Neural cell (in vitro differentiated cells): ENCODE results near the gene CD200. TPM values are rescaled to one million over a fixed set of nuclear protein-coding genes. Genes with fewer than 3 reads are reported as not detected.

Experiments
- H2AFZ ChIP-seq: fragments of 200-600, 300-800 bp; sonication (generic), shearing (Covaris generic); 2 replicates; pipeline ENCODE4 v1.6.0; 2014; ENCODE audit warnings: low read depth, mild to moderate bottlenecking, antibody characterized with exemption, low read length, moderate library complexity
- H3F3A ChIP-seq: fragments of 200-600 bp; shearing (Covaris generic); 2 replicates; pipeline ENCODE4 v1.6.1; 2016; ENCODE audit warnings: mild to moderate bottlenecking, moderate library complexity, mixed read lengths, antibody characterized with exemption, low read length; ENCODE audit not compliant: insufficient read depth, poor library complexity, severe bottlenecking
- H3K27ac ChIP-seq: fragments of 200-600, 300-800 bp; sonication (generic), shearing (Covaris generic); 2 replicates; pipeline ENCODE4 v1.5.1; 2014; ENCODE audit warnings: mild to moderate bottlenecking, low read length, moderate library complexity
- H3K27me3 ChIP-seq: fragments of 300-800, 200-600 bp; sonication (generic), shearing (Covaris generic); 2 replicates; pipeline ENCODE4 v1.6.0; 2014; ENCODE audit warnings: mild to moderate bottlenecking, low read depth, low read length, moderate library complexity; ENCODE audit not compliant: insufficient read depth
- H3K36me3 ChIP-seq: fragments of 300-800, 200-600 bp; sonication (generic), shearing (Covaris generic); 2 replicates; pipeline ENCODE4 v1.5.1; 2014; ENCODE audit warnings: mild to moderate bottlenecking, antibody characterized with exemption, low read length, moderate library complexity; ENCODE audit not compliant: insufficient read depth
- H3K4me2 ChIP-seq: fragments of 300-800, 200-600 bp; sonication (generic), shearing (Covaris generic); 2 replicates; pipeline ENCODE4 v1.6.0; 2014; ENCODE audit warnings: mild to moderate bottlenecking, low read length
- H3K4me3 ChIP-seq: fragments of 300-800, 200-600 bp; sonication (generic), shearing (Covaris generic); 2 replicates; pipeline ENCODE4 v1.5.1; 2014; ENCODE audit warnings: mild to moderate bottlenecking, low read length, moderate library complexity
- H3K79me2 ChIP-seq: fragments of 200-600 bp; shearing (Covaris generic); replicated peaks from 2 replicates; pipeline ENCODE4 v1.6.0; 2014; ENCODE audit warnings: mild to moderate bottlenecking, low read length, moderate library complexity; ENCODE audit not compliant: insufficient read depth
- H3K9ac ChIP-seq: fragments of 300-800, 200-600 bp; sonication (generic), shearing (Covaris generic); 2 replicates; pipeline ENCODE4 v1.6.1; 2016; ENCODE audit warnings: mild to moderate bottlenecking, low read length, mixed read lengths
- H3K9me2 ChIP-seq: fragments of 200-600 bp; shearing (Covaris generic); 2 replicates; pipeline ENCODE4 v1.6.1; 2016; ENCODE audit warnings: mild to moderate bottlenecking, low read length, mixed read lengths; ENCODE audit not compliant: insufficient read depth
- H3K9me3 ChIP-seq: fragments of 200-600, 300-800 bp; sonication (generic), shearing (Covaris generic); 2 replicates; pipeline ENCODE4 v1.6.1; 2016; ENCODE audit warnings: mild to moderate bottlenecking, mixed run types, low read length, moderate library complexity, mixed read lengths
- H4K20me1 ChIP-seq: fragments of 200-600 bp; shearing (Covaris generic); 2 replicates; pipeline ENCODE4 v1.6.1; 2016; ENCODE audit warnings: mild to moderate bottlenecking, mixed run types; ENCODE audit not compliant: insufficient read depth
- EP300 ChIP-seq: fragments of 450-650 bp; conservative IDR thresholded peaks from 2 replicates; pipeline ENCODE4 v1.6.1; 2014; ENCODE audit warnings: antibody characterized with exemption, mild to moderate bottlenecking, moderate library complexity; ENCODE audit not compliant: poor library complexity, severe bottlenecking
- EZH2 ChIP-seq: fragments of 200-600, 300-800 bp; shearing (Covaris generic), sonication (generic); IDR thresholded peaks from 2 replicates; pipeline ENCODE4 v1.6.1; 2014; ENCODE audit warnings: antibody characterized with exemption, low read length, borderline replicate concordance, mild to moderate bottlenecking; ENCODE audit not compliant: insufficient read depth, poor library complexity, severe bottlenecking
- MXI1 ChIP-seq: fragments of 450-650 bp; conservative IDR thresholded peaks from 2 replicates; pipeline ENCODE4 v1.6.1; 2014; ENCODE audit warnings: antibody characterized with exemption, mild to moderate bottlenecking; ENCODE audit not compliant: poor library complexity, severe bottlenecking
- POLR2AphosphoS5 ChIP-seq: IDR thresholded peaks from 2 replicates; pipeline ENCODE4 v1.6.1; 2012
- RAD21 ChIP-seq: fragments of 450-650 bp; conservative IDR thresholded peaks from 2 replicates; pipeline ENCODE4 v1.6.1; 2014; ENCODE audit warnings: antibody characterized with exemption, mild to moderate bottlenecking, moderate library complexity
- SMC3 ChIP-seq: fragments of 450-650 bp; conservative IDR thresholded peaks from 2 replicates; pipeline ENCODE4 v1.6.1; 2014; ENCODE audit warnings: antibody characterized with exemption, mild to moderate bottlenecking, moderate library complexity; ENCODE audit not compliant: poor library complexity
- polyA plus RNA-seq: library from polyadenylated mRNA; depleted of rRNA; stranded (reverse); fragments of >200 nt; gene quantifications from 2 replicates; pipeline ENCODE4 v1.2.3, GENCODE V29; 2014
- TF ChIP-seq, protein P1 (sequence below): fragments of 450-650 bp; IDR thresholded peaks from 2 replicates; pipeline ENCODE4 v1.5.1; 2014; ENCODE audit warnings: antibody characterized with exemption, mild to moderate bottlenecking, moderate library complexity; ENCODE audit not compliant: poor library complexity, severe bottlenecking
- TF ChIP-seq, protein P2 (sequence below): IDR thresholded peaks from 2 replicates; pipeline ENCODE4 v1.6.1; 2012; ENCODE audit warnings: borderline replicate concordance

The CD200 gene
- polyA plus RNA-seq, 1 donor from 2014 or later = 174 TPM

DNA sequence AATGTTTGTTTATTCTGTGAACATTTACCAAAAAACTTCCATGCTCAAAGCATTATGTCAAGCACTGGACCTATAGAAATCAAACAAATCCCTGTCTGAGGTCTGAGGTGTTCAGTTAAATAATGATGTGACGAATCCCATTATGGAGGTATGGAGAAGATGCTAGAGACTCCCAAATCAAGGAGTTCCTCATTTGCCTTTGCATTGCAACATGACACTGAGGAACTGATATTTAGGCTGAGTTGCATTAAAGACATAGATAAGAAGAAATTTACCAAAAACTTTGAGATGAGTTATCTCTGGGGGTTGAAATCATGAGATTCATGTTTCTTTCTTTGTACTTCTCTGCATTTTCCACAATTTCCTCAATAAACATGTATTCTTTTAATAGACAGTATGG is 16.0 kb downstream of the CD200 start:
- no peaks in the 10 kb centered on the region for H4K20me1 ChIP-seq
- H3K27ac ChIP-seq = no peak overlapping the region
- H3K4me2 ChIP-seq = no peak overlapping the region
- H3K9ac ChIP-seq = no peak overlapping the region
- no peaks in the 10 kb centered on the region for H3K9me2 ChIP-seq
- H3K36me3 ChIP-seq = peaks cover 50% of the 10 kb centered on the region
- no peak overlapping the region for H2AFZ ChIP-seq
- no peaks in the 10 kb centered on the region for H3K27me3 ChIP-seq
- H3F3A ChIP-seq = no peaks in the 10 kb centered on the region
- no peaks in the 10 kb centered on the region for H3K9me3 ChIP-seq
- no peak overlapping the region for H3K4me3 ChIP-seq
- no peak for TF ChIP-seq POLR2AphosphoS5
- TF ChIP-seq MXI1 = no peak
- no peak for TF ChIP-seq SMC3
- TF ChIP-seq EZH2 = no peak
- TF ChIP-seq EP300 = no peak
- TF ChIP-seq, protein P1, sequence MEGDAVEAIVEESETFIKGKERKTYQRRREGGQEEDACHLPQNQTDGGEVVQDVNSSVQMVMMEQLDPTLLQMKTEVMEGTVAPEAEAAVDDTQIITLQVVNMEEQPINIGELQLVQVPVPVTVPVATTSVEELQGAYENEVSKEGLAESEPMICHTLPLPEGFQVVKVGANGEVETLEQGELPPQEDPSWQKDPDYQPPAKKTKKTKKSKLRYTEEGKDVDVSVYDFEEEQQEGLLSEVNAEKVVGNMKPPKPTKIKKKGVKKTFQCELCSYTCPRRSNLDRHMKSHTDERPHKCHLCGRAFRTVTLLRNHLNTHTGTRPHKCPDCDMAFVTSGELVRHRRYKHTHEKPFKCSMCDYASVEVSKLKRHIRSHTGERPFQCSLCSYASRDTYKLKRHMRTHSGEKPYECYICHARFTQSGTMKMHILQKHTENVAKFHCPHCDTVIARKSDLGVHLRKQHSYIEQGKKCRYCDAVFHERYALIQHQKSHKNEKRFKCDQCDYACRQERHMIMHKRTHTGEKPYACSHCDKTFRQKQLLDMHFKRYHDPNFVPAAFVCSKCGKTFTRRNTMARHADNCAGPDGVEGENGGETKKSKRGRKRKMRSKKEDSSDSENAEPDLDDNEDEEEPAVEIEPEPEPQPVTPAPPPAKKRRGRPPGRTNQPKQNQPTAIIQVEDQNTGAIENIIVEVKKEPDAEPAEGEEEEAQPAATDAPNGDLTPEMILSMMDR = no peak
- H3K79me2 ChIP-seq = peaks cover 44% of the 10 kb centered on the region

DNA sequence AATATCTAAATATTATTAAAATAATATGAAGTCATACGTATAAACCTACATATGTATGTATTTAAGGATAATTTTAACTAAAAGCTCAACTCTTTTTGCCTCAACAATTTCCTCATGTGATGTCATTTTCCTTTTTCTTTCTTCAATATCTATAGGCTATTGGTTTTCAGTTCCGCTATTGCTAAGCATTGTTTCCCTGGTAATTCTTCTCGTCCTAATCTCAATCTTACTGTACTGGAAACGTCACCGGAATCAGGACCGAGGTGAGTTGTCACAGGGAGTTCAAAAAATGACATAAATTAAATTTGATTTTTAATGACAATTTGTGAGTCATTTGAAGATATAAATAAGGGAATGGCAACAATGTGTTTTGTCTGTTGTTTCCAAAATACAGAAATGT is 16.6 kb downstream of the CD200 start:
- Histone ChIP-seq H3K9ac (no peak overlapping the region), H3F3A (no peaks in the 10 kb centered on the region), H3K27me3 (no peaks in the 10 kb centered on the region), H3K4me3 (no peak overlapping the region), H3K4me2 (no peak overlapping the region), H4K20me1 (no peaks in the 10 kb centered on the region), H3K27ac (no peak overlapping the region), H2AFZ (no peak overlapping the region), H3K9me3 (no peaks in the 10 kb centered on the region), H3K36me3 (peaks cover 48% of the 10 kb centered on the region), H3K79me2 (peaks cover 38% of the 10 kb centered on the region), H3K9me2 (no peaks in the 10 kb centered on the region)
- TF ChIP-seq POLR2AphosphoS5 = no peak
- no peak for TF ChIP-seq EP300
- TF ChIP-seq, protein P2, sequence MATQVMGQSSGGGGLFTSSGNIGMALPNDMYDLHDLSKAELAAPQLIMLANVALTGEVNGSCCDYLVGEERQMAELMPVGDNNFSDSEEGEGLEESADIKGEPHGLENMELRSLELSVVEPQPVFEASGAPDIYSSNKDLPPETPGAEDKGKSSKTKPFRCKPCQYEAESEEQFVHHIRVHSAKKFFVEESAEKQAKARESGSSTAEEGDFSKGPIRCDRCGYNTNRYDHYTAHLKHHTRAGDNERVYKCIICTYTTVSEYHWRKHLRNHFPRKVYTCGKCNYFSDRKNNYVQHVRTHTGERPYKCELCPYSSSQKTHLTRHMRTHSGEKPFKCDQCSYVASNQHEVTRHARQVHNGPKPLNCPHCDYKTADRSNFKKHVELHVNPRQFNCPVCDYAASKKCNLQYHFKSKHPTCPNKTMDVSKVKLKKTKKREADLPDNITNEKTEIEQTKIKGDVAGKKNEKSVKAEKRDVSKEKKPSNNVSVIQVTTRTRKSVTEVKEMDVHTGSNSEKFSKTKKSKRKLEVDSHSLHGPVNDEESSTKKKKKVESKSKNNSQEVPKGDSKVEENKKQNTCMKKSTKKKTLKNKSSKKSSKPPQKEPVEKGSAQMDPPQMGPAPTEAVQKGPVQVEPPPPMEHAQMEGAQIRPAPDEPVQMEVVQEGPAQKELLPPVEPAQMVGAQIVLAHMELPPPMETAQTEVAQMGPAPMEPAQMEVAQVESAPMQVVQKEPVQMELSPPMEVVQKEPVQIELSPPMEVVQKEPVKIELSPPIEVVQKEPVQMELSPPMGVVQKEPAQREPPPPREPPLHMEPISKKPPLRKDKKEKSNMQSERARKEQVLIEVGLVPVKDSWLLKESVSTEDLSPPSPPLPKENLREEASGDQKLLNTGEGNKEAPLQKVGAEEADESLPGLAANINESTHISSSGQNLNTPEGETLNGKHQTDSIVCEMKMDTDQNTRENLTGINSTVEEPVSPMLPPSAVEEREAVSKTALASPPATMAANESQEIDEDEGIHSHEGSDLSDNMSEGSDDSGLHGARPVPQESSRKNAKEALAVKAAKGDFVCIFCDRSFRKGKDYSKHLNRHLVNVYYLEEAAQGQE = no peak

DNA sequence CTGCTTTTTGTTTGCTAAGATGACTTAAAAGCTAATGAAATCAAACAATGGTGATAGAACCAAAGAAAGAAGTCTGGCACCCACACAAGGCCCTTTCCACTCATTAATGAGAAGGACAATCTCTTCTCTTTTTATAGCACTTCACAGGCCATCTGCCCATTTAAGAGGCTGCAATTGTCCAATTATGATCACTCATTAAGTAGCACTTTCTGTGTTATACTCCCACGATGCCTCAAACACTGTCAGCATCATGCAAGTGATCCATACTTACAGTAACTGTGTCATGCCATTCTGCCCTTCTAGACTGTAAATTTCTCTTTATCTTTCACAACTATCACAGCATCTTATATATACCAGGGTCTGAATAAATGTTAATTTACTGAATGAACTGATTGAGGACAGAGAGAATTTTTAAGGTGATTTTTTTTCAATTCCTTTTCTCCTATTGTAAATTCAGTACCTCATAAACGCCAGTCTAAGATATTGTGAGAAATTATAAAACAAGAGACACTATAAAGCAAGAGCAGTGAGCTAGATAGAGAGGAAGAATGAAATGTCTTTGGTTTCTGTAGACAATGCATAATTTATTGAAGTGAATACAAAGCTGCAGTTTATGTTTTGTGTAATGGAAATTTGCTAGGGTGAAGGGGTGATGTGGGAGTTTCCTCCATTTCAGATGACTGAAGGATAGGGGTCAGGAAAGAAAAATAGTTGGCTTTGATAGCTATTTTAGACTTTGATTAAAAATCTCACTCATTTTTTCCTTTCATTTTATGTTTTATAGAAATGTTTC is 17.3 kb downstream of the CD200 start:
- Histone ChIP-seq H2AFZ (no peak overlapping the region), H3K36me3 (peaks cover 49% of the 10 kb centered on the region), H3K9ac (no peak overlapping the region), H3K4me3 (no peak overlapping the region), H3K27ac (no peak overlapping the region), H3K27me3 (no peaks in the 10 kb centered on the region), H3K4me2 (no peak overlapping the region), H4K20me1 (no peaks in the 10 kb centered on the region), H3K79me2 (peaks cover 31% of the 10 kb centered on the region), H3K9me2 (no peaks in the 10 kb centered on the region), H3K9me3 (no peaks in the 10 kb centered on the region), H3F3A (no peaks in the 10 kb centered on the region)
- TF ChIP-seq RAD21 (no peak), EZH2 (no peak)
- TF ChIP-seq, protein P2 = no peak
